Adipose tissue (tissue), 3 donors: Measurements from ENCODE around the gene SP140L. TPM values are rescaled to one million over a fixed set of nuclear protein-coding genes. Genes with fewer than 3 reads are reported as not detected.

ENCODE experiments used
- H3K27ac ChIP-seq: one replicate; pipeline ENCODE4 v1.5.1; 2013; ENCODE audit warnings: low read depth, low read length
- WGBS, 3 donors: extraction: QIAGEN DNeasy Blood & Tissue Kit; methylation state at CpG; one replicate each; pipeline ENCODE4 v1.1.7; 2013; 5-methylcytosine and 5-hydroxymethylcytosine counted together
- polyA plus RNA-seq, 3 donors: library from polyadenylated mRNA; stranded (reverse); fragments of 200-250 nt; gene quantifications; one replicate each; pipeline ENCODE4 v1.2.3, GENCODE V29; 2013
- donor health status: healthy with polysubstance abuse.
- donor health status: Bipolar disorder and iron deficiency.
- donor health status: healthy.

The SP140L gene
- polyA plus RNA-seq, 3 donors: 8.3 to 10.5 (median 8.9) TPM

DNA sequence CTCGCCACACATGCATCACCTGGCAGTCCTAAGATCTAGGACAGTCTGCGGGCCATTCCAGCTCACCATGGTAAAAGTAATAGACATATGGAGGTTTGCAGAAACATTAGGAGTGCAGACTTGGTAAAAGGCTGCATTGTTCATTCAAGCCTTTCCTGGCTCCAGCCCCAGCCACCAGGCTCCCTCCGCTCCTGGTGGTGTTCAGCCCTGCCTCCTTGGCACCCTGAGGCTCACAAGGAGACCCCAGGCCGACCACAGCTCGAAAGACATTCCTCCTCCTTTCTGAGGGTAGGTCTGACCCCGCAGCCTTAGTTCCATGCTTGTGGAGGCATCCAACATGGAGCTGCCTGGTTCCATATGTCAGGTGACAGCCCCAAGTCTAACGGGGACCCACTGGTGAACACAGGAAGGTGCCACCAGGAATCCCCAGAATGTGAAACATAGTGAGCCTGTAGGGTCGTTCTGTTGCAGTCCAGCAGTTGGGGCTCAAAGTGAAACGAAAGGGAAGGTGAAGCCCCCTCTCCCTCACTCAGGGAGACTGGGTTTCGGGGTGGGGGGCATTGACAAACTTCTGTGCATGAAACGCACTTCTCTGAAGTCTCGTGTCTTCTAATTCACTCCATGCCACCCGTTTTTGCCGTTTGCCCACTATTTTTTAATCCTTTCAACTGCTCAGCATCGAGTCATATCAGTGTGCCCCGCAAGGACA is 84.0 kb downstream of the SP140L start:
- H3K27ac ChIP-seq: no peak overlapping the region
- WGBS, 3 donors: 32 to 37% (median 34%) methylated on average over 16 of the region's 16 CpGs

GRCh38 chr2:230411570-230412370 is 84.8 kb downstream of the SP140L start:
- peak overlapping the region; percentile 87 for H3K27ac ChIP-seq
- 1 to 2% (median 1%) methylated on average over 54 to 57 of the region's 57 CpGs for WGBS, 3 donors

DNA sequence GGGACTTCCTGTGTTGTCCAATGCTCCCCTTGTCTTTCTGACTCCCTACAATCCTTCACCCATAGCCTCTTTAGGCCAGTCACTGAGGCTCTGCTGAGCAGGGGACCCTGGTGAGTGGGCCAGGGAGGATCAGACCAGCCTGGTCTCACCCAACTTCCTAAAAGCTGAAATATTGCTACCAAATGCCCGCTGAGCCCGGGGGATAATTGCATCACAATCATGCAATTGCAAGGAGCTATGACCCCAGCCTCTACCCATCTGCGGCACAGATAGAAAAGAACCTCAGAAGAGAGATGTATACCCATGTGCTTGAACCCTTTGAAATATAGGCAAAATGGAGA is 85.3 kb downstream of the SP140L start:
- H3K27ac ChIP-seq: peak overlapping the region; percentile 87
- WGBS, 3 donors: 60 to 94% (median 60%) methylated on average over 3 of the region's 3 CpGs

DNA sequence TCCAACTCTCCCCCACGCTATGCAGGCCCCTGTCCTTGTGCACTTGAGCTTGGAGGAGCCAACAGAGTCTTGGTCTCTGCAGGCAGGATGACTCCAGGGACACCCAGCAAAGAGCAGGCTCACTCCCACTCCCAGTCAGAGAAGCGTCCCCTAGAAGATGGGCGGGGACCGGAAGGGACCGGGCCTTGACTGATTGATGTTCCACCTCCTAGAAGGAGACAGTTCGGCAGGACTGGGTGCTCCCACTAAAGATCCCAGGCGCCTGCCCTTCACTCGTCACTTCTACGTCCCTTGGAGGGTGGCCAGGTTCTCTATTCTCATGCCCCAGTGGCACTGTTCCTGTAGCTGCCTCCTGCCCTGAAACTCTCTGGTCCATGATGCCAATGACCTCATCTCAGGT is 85.9 kb downstream of the SP140L start:
- WGBS, 3 donors: 88 to 93% (median 91%) methylated on average over 9 of the region's 9 CpGs
- no peak overlapping the region for H3K27ac ChIP-seq

DNA sequence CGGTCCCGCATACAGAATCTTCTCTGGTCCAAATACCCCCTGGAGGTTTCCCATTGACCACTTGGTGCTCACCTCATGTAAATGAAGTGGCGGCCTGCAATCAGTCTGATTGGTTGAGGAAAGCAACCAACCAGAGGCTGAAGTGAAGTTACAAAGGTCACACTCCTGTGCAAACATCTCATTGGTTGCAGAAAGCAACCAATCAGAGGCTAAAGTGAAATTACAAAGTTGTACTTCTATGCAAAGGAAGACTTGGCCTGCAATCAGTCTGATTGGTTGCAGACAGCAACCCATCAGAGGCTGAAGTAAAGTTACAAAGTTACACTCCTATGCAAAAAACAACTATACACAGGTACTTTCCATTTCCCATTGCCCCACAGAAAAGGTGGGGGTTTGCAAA is 86.5 kb downstream of the SP140L start:
- no peak overlapping the region for H3K27ac ChIP-seq

DNA sequence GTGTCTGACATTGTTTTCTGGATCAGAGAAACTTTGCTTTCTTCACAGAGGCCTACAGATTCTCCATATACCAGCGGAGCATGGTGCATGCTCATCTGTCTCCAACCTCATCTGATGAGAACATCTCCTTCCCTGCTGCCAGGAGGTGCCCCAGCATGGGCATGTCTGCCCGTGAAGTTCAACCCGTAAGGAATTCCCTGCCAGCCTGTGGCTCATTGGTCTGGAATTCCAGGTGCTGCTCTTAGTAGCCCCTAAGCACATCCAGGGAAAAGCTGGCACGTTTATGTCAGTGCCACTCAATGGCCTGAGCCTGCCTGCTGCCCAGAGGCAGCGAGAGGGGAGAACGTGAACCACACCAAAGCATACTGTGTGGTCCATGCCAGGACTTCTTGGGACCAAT is 87.3 kb downstream of the SP140L start:
- H3K27ac ChIP-seq: no peak overlapping the region

More for the DNA sequence above, 86.5 kb downstream of the SP140L start:
- WGBS, 3 donors: 96 to 99% (median 97%) methylated on average over 3 of the region's 3 CpGs

DNA sequence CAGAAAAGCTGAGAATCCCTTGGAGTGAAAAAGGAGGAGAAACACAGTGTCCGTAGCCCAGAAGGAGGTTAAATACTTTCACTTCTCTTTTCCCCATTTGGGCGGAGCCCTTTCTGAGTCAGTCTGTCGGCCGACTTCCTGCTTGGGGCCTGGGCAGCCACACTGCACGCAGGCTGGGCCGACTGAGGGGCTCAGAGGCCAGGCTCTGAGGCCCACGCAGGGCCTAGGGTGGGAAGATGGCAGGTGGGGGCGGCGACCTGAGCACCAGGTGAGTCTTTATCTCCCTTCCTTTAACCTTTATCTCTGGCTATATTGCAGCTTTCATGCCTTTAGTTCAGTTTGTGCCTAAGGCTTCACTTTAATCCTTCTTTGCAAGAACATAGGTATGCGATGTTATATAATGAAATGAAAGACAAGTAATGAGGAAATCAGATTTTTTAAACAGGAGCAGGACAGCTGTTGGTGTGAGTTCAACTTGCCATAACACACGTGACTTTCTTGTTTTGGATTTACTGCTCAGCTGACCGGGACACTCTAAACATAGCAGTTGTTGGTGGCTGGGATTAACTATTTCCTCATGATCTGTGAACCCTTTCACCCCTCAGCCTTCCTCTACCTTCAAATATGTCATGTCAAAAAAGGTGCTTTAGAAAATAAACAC is 89.2 kb downstream of the SP140L start, which contains the start of gene SP100:
Gene SP100, plus strand, starts transcription at position 141 of the 661 bp plus-strand sequence. Its CDS starts 96 bp downstream, at position 237.
- H3K27ac ChIP-seq: peak within 1 kb of the TSS; percentile 63
- WGBS, 3 donors: 0 to 1% (median 0%) methylated on average over 12 of the region's 12 CpGs

More for the DNA sequence above, 87.3 kb downstream of the SP140L start:
- WGBS, 3 donors: 94 to 97% (median 95%) methylated on average over 6 of the region's 6 CpGs

DNA sequence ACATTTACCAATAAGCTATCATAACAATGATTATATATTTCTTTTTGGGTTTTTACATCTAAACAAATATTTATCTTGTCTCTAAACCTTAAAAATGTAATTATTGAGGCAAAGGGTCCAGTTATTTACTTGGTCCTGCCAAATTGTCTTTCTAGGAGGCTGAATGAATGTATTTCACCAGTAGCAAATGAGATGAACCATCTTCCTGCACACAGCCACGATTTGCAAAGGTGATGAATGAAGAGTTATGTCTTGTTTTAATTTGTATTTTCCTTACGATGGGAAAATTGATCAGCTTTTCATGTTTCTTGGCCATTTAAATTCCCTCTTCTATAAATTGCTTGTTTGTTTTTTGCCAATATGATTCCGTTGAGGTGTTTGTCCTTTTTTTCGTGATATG is 90.4 kb downstream of the SP140L start:
- WGBS, 3 donors: 40 to 53% (median 48%) methylated on average over 4 of the region's 4 CpGs
- no peak overlapping the region for H3K27ac ChIP-seq

DNA sequence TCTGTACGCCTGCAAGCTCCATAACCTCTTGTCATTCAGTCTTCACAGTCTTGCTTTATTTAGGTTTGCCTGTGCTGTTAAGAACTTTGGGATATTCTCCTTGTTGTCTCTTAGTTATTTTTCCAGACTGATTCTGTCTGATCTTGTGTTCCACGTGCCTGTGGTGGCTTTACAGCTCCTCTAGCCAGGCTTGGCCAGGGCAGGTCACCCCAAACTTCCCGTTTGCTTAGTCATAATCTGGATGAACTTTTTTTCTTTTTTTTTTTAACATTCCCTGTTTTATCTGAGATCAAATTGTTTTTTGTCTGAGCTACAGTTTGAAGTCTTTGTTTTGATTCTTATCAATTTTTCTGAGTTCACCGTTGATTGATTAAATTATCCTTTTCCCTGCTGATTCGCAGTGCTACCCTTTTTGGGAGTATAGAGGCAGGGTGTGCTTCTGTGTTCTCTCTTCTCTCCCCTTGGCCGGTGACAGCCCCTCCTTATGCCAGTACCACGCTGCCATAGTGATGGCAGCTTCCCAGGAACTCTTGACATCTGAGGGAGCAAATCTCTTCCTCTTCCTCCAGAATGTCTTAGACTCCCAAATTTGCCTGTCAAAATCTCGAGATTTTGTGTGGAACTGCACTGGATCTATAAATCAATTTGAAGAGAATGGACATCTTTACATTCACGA is 91.5 kb downstream of the SP140L start:
- H3K27ac ChIP-seq: no peak overlapping the region
- WGBS, 3 donors: 39 to 53% (median 50%) methylated on average over 9 of the region's 9 CpGs

DNA sequence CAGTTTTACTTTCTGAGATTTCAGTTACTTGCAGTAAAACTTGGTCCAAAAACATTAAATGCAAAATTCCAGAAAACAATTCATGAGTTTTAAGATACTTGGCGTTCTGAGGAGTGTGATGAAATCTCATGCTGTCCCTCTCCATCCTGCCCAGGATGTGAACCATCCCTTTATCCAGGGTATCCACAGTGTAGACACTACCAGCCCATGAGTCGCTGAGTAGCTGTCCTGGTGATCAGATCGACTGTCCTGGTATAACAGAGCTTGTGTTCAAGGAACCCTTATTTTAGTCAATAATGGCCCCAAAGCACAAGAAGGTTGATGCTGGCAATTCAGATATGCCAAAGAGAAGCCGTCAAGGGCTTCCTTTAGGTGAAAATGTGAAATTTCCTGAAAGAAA is 92.2 kb downstream of the SP140L start:
- H3K27ac ChIP-seq: no peak overlapping the region
- 75 to 91% (median 81%) methylated on average over 4 of the region's 4 CpGs for WGBS, 3 donors

- 87 to 88% (median 88%) methylated on average over 4 of the region's 4 CpGs for WGBS, 3 donors
- no peak overlapping the region for H3K27ac ChIP-seq
Observed at GRCh38 chr2:230422149-230422548, 95.2 kb downstream of the SP140L start.

DNA sequence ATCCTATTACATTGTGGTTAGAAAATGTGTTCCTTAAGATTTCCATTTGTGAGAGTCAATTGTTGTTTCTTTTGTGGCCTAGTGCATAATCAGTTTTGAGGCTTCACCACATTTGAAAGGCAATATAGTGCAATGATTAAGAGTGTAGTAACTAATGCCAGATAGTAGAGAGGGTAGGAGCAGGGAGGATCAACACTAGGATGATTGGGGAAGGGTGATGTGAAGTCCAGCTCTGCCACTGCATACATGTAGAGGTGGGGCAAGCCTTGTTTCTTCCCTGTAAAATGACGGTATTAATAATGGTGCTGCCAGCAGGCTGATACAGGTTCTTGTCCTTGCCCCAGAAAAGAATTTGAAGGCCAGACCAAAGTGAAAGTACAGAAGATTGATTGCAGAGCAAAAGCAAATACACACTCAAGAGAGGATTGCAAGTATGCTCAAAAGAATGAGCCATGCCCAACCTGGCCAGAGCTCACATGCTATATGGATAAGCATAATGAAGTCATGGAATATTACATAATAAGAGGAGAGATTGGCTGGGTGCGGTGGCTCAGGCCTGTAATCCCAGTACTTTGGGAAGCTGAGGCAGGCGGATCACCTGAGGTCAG is 97.0 kb downstream of the SP140L start:
- H3K27ac ChIP-seq: no peak overlapping the region
- 48 to 88% (median 88%) methylated on average over 3 of the region's 3 CpGs for WGBS, 3 donors

GRCh38 chr2:230425377-230425776 is 98.4 kb downstream of the SP140L start:
- no peak overlapping the region for H3K27ac ChIP-seq
- 37 to 63% (median 62%) methylated on average over 1 of the region's 1 CpG for WGBS, 3 donors

DNA sequence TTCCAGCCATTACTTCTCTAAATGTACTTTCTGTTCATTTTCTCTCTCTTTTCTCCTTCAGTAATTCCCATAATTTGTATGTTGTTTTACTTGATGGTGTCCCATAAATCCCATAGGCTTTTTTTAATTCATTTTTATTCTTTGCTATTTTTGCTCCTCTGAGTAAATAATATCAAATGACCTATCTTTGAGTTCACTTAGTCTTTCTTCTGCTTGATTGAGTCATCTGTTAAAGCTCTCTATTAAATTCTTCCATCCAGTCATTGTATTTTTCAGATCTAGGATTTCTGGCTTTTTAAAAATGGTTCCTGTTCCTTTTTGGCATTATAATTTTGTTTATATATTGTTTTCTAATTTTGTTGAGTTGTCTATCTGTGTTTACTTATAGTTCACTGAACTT is 102.5 kb downstream of the SP140L start:
- no peak overlapping the region for H3K27ac ChIP-seq

GRCh38 chr2:230430957-230431910 is 104.2 kb downstream of the SP140L start:
- WGBS, 3 donors: 84 to 93% (median 92%) methylated on average over 1 of the region's 1 CpG
- no peak overlapping the region for H3K27ac ChIP-seq

- whole genome bisulfite sequencing, 3 donors: 69 to 87% (median 78%) methylated on average over 4 of the region's 4 CpGs
- no peak overlapping the region for H3K27ac ChIP-seq
Observed at GRCh38 chr2:230434677-230435324, 107.8 kb downstream of the SP140L start.

- 91 to 97% (median 94%) methylated on average over 2 of the region's 2 CpGs for WGBS, 3 donors
- H3K27ac ChIP-seq: no peak overlapping the region
Observed at GRCh38 chr2:230435431-230435830, 108.4 kb downstream of the SP140L start.
